Measurements from ENCODE around the gene CILP2.

CILP2 gene

DNA sequence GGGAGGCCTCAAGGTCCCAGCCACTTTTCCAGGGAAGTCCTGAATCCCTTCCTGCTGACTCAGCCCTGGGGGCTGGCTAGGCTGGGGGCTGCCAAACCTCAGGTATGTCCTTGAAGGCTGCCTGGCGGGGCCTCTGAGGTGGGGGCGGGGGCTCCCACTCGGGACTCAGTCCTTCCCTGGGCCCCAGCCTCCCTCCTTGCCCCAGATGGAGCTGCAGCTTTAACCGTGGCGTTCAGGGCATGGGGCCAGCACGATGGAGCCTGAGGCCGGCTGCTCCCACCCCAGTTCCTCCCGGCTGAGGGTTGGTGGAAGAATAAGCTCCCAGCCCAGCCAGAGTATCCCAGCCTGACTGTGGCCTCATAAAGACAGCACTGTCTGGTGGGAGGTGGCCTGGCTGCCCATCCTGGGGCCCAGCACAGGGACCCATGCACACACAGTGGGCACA lies 12.4 kb downstream of the CILP2 start:
- no peak for TF ChIP-seq FOXP2 (optimal IDR thresholded peaks at IDR 0.05; ENCODE audit: control extremely low read depth, extremely low read length, insufficient read depth)
- no peak for TF ChIP-seq POLR2AphosphoS5 (IDR thresholded peaks at IDR 0.05; ENCODE audit: borderline replicate concordance, low read depth, low read length)
- no peak for TF ChIP-seq EZH2 (IDR thresholded peaks at IDR 0.05)

DNA sequence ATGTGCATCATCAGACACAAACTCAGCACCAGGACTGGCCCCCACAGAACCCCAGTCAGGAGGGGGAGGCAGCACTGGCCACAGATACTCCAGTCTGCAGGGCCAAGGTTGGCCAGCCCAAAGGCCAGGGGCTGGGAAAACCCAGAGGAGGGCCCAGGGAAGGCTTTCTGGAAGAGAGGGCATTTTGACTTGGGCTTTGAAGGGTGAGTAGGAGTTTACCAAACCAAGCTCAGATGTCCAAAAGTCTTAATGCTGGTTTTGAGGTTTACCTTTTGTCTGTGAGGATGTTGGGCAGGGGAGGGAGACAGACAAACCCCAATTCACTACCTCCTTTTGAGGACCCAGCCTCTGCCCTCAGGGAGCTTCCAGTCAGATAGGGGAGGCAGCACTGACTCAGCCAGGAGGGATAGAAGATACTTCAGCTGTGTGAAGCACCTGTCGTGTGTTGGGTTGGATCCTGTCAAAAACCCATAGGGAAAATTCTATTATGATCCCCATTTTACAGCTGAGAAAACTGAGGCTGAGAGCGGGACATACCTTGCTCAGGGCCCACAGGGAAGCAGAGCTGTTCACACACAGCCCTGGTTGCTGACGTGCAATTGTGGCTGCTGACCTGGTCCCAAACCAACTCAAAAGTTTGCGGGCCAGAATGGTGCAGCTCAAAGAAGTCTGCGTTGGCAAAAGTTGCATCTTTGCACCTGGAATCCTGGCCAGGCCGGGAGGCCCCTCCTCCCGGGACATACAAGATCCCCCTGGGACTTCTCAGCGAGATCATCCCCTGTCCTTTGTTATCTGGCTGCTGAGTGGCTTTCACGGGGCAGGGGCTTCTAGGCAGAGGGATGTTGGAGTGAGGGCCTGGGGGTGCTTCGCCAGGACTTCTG lies 13.1 kb downstream of the CILP2 start:
- no peak for DNase-seq (ENCODE audit: low read depth, low spot score)
- H3K4me3 ChIP-seq: no peak overlapping the region
- H3K9ac ChIP-seq (ENCODE audit: insufficient read length): no peak overlapping the region
- no peaks in the 10 kb centered on the region for H3K9me3 ChIP-seq (ENCODE audit: low read depth, low read length)
- TF ChIP-seq POLR2AphosphoS5 (IDR thresholded peaks at IDR 0.05; ENCODE audit: borderline replicate concordance, low read depth, low read length) (no peak), EZH2 (IDR thresholded peaks at IDR 0.05) (no peak), FOXP2 (optimal IDR thresholded peaks at IDR 0.05; ENCODE audit: control extremely low read depth, extremely low read length, insufficient read depth) (no peak)
- no peak overlapping the region for H3K27ac ChIP-seq
- no peaks in the 10 kb centered on the region for H3K36me3 ChIP-seq (ENCODE audit: insufficient read depth, low read length)

More for the DNA sequence above, 12.4 kb downstream of the CILP2 start:
- Histone ChIP-seq H3K9me3 (ENCODE audit: low read depth, low read length) (no peaks in the 10 kb centered on the region), H3K27ac (no peak overlapping the region), H3K9ac (ENCODE audit: insufficient read length) (no peak overlapping the region), H3K36me3 (ENCODE audit: insufficient read depth, low read length) (no peaks in the 10 kb centered on the region), H3K4me3 (no peak overlapping the region)
- DNase-seq (ENCODE audit: low read depth, low spot score): no peak

DNA sequence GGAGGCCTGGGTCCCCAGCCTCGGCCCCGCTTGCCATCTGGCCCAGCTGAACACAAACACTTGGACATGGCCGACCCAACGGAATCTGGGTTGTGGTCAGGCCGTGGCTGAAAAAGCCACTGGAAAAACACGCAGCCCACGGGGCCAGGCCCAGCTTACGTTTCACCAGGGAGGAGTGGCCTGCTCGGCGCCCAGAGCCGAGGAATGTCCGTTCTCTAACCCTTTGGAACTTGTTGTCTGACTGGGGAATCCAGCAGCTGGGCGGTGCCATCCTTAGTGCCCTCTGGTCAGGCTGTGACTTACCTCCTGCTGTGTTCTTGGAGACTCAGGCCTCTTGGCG lies 13.8 kb downstream of the CILP2 start:
- no peak overlapping the region for H3K27ac ChIP-seq
- TF ChIP-seq EZH2 (IDR thresholded peaks at IDR 0.05) (no peak), POLR2AphosphoS5 (IDR thresholded peaks at IDR 0.05; ENCODE audit: borderline replicate concordance, low read depth, low read length) (no peak), FOXP2 (optimal IDR thresholded peaks at IDR 0.05; ENCODE audit: control extremely low read depth, extremely low read length, insufficient read depth) (no peak)
- H3K9ac ChIP-seq (ENCODE audit: insufficient read length): no peak overlapping the region
- H3K4me3 ChIP-seq: no peak overlapping the region
- no peaks in the 10 kb centered on the region for H3K9me3 ChIP-seq (ENCODE audit: low read depth, low read length)
- H3K36me3 ChIP-seq (ENCODE audit: insufficient read depth, low read length): no peaks in the 10 kb centered on the region
- no peak for DNase-seq (ENCODE audit: low read depth, low spot score)

DNA sequence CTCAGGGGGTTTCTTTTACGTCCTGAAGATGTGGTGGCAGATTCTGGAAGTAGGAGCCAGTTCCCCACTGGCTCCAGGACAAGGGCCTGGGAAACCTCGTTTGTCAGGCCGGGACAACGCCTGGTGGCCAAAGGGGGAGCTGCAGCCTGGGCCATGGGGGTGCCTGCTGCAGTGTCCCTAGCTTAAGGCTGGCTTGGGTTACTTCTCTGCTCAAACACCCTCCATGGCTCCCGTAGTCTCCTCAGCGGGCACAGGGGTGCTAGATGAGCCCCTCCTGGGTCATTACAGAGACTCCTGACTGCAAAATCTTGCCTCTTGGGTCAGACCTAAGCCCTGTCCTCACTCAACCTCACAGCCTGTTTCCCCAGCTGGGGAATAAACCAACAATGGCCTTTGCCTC lies 14.7 kb downstream of the CILP2 start:
- Histone ChIP-seq H3K4me3 (no peak overlapping the region), H3K9me3 (ENCODE audit: low read depth, low read length) (no peaks in the 10 kb centered on the region), H3K36me3 (ENCODE audit: insufficient read depth, low read length) (no peaks in the 10 kb centered on the region), H3K27ac (no peak overlapping the region), H3K9ac (ENCODE audit: insufficient read length) (no peak overlapping the region)
- no peak for TF ChIP-seq POLR2AphosphoS5 (IDR thresholded peaks at IDR 0.05; ENCODE audit: borderline replicate concordance, low read depth, low read length)
- no peak for TF ChIP-seq EZH2 (IDR thresholded peaks at IDR 0.05)
- no peak for TF ChIP-seq FOXP2 (optimal IDR thresholded peaks at IDR 0.05; ENCODE audit: control extremely low read depth, extremely low read length, insufficient read depth)
- no peak for DNase-seq (ENCODE audit: low read depth, low spot score)

DNA sequence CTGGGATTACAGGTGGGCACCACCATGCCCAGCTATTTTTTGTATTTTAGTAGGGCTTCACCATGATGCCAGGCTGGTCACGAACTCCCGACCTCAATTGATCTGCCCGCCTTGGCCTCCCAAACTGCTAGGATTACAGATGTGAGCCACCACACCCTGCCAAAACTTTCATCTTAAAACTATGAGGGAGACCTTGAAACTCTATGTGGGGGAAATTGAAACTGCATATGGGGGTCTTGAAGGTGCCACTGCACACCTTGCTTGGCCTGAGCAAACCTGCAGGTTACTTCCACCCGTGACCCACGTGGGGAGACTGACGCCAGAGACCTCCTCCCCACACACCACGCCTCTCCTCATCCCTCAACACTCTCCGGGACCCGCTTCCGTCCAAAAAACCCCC lies 15.6 kb downstream of the CILP2 start:
- no peaks in the 10 kb centered on the region for H3K36me3 ChIP-seq (ENCODE audit: insufficient read depth, low read length)
- H3K27ac ChIP-seq: no peak overlapping the region
- TF ChIP-seq EZH2 (IDR thresholded peaks at IDR 0.05) (no peak), FOXP2 (optimal IDR thresholded peaks at IDR 0.05; ENCODE audit: control extremely low read depth, extremely low read length, insufficient read depth) (no peak), POLR2AphosphoS5 (IDR thresholded peaks at IDR 0.05; ENCODE audit: borderline replicate concordance, low read depth, low read length) (no peak)
- no peak overlapping the region for H3K4me3 ChIP-seq
- DNase-seq (ENCODE audit: low read depth, low spot score): no peak
- H3K9ac ChIP-seq (ENCODE audit: insufficient read length): no peak overlapping the region
- no peaks in the 10 kb centered on the region for H3K9me3 ChIP-seq (ENCODE audit: low read depth, low read length)

DNA sequence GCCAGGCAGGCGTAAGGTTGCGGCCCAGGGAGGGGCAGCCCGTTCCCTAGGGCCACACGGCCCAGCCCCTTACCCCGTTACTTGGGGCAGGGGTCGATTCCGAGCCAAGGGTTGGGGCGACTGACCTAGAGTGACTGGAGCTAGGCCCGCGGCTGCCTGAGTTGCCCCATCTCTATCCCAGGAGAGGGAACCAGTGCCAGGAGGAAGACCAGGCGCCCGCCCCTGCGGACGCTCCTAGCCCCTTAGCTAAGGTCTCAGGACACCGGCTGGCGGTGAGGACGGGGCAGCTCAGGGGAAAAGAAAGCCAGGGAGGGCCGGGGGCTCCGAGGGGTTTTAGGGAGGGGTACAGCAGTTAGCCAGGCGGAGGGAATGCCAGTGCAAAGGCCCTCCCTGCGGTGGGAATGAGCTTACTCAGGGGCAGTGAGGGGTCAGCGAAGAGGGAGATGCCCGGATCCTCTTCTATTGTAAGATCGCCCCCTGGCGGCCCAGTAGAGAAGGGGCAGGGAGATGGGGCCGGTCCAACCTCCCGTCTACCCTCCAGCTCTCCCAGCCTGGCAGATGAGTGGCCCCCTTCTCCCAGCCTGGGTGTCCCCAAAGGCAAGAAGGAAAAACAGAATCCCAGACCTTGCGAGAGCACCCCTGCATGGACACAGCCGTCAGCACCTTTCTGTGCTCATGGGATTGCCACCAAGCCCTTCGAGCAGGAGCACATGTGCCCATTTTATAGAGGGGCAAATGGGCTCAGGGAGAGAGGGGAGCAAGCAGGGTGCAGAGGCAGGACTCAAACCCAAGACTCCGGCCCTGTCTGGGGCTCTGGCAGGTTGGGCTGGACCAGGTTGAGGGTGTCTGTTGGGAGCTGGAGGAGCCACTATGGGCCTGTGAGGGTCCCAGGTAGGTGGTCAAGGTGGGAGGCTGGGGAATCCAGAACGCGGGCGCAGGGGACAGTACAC lies 16.3 kb downstream of the CILP2 start:
- Histone ChIP-seq H3K27ac (no peak overlapping the region), H3K9ac (ENCODE audit: insufficient read length) (no peak overlapping the region), H3K9me3 (ENCODE audit: low read depth, low read length) (no peaks in the 10 kb centered on the region), H3K36me3 (ENCODE audit: insufficient read depth, low read length) (no peaks in the 10 kb centered on the region), H3K4me3 (no peak overlapping the region)
- no peak for DNase-seq (ENCODE audit: low read depth, low spot score)
- no peak for TF ChIP-seq FOXP2 (optimal IDR thresholded peaks at IDR 0.05; ENCODE audit: control extremely low read depth, extremely low read length, insufficient read depth)
- TF ChIP-seq POLR2AphosphoS5 (IDR thresholded peaks at IDR 0.05; ENCODE audit: borderline replicate concordance, low read depth, low read length): no peak
- no peak for TF ChIP-seq EZH2 (IDR thresholded peaks at IDR 0.05)

DNA sequence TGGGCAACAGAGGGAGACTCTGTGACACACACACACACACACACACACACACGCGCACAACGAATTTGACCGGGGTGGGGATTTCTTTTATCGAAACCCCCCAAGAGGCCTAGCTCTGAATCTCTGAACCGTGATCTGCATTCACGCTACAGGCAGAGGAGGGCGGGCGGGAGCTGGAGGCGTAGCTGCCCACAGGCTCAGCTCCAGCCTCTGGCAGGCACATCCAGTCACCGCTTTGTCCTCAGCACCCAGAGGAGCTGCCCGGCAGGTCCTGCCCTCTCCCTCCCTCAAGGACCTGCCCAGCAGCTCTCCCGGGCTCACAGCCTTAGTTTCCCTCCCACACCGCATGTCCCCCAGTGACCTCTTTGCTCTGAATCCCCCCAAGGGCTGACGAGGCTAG lies 20.0 kb downstream of the CILP2 start:
- Histone ChIP-seq H3K9me3 (ENCODE audit: low read depth, low read length) (no peaks in the 10 kb centered on the region), H3K27ac (no peak overlapping the region), H3K4me3 (no peak overlapping the region), H3K9ac (ENCODE audit: insufficient read length) (no peak overlapping the region), H3K36me3 (ENCODE audit: insufficient read depth, low read length) (no peaks in the 10 kb centered on the region)
- DNase-seq (ENCODE audit: low read depth, low spot score): no peak
- TF ChIP-seq POLR2AphosphoS5 (IDR thresholded peaks at IDR 0.05; ENCODE audit: borderline replicate concordance, low read depth, low read length) (no peak), FOXP2 (optimal IDR thresholded peaks at IDR 0.05; ENCODE audit: control extremely low read depth, extremely low read length, insufficient read depth) (no peak), EZH2 (IDR thresholded peaks at IDR 0.05) (no peak)

DNA sequence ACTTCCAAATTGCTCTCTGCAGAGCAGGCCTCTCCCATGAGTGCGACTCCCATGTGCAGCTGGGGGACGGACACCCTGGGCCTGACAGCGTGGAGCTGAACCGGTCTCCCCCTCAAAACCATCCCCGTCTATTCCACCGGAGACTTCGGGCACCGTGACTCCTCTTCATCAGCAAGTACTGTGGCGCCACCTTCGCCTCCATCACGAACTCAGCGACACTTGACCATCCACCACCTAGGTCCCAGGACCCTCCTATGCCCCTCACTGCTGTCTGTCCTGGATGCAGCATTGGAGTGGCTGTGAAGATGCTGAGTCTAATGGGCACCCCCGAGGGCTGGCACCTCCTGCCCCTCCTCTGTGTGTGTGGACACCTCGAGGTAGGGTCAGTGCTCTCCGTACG lies 20.6 kb downstream of the CILP2 start:
- H3K36me3 ChIP-seq (ENCODE audit: insufficient read depth, low read length): no peaks in the 10 kb centered on the region
- H3K9me3 ChIP-seq (ENCODE audit: low read depth, low read length): no peaks in the 10 kb centered on the region
- no peak overlapping the region for H3K4me3 ChIP-seq
- no peak for DNase-seq (ENCODE audit: low read depth, low spot score)
- H3K27ac ChIP-seq: no peak overlapping the region
- no peak overlapping the region for H3K9ac ChIP-seq (ENCODE audit: insufficient read length)
- TF ChIP-seq EZH2 (IDR thresholded peaks at IDR 0.05) (no peak), FOXP2 (optimal IDR thresholded peaks at IDR 0.05; ENCODE audit: control extremely low read depth, extremely low read length, insufficient read depth) (no peak), POLR2AphosphoS5 (IDR thresholded peaks at IDR 0.05; ENCODE audit: borderline replicate concordance, low read depth, low read length) (no peak)
